Endodermal cell (in vitro differentiated cells): ENCODE measurements around the gene USP48. TPM values are rescaled to one million over a fixed set of nuclear protein-coding genes. Genes with fewer than 3 reads are reported as not detected.

Source experiments
- DNase-seq: peaks from one replicate; pipeline ENCODE4 v3.0.0-alpha.2; 2017
- H3K27ac ChIP-seq: 2 replicates; pipeline ENCODE4 v1.5.1; 2013; ENCODE audit warnings: mild to moderate bottlenecking, low read depth, low read length, moderate library complexity
- H3K27me3 ChIP-seq: 2 replicates; pipeline ENCODE4 v1.6.1; 2013; ENCODE audit warnings: mild to moderate bottlenecking, low read length, moderate library complexity; ENCODE audit not compliant: insufficient read depth, control insufficient read depth, poor library complexity, severe bottlenecking
- H3K36me3 ChIP-seq: 2 replicates; pipeline ENCODE4 v1.7.0; 2013; ENCODE audit warnings: mild to moderate bottlenecking, low read length, moderate library complexity; ENCODE audit not compliant: control insufficient read depth, insufficient read depth
- H3K4me1 ChIP-seq: one replicate; pipeline ENCODE4 v1.7.0; 2013; ENCODE audit warnings: low read length; ENCODE audit not compliant: control insufficient read depth, insufficient read depth
- H3K4me3 ChIP-seq: 2 replicates; pipeline ENCODE4 v1.5.1; 2013; ENCODE audit warnings: mild to moderate bottlenecking, low read length, moderate library complexity
- H3K9ac ChIP-seq: 2 replicates; pipeline ENCODE4 v1.6.1; 2013; ENCODE audit warnings: mild to moderate bottlenecking, low read length, moderate library complexity; ENCODE audit not compliant: poor library complexity, severe bottlenecking; ENCODE audit errors: extremely low read depth
- H3K9me3 ChIP-seq: 2 replicates; pipeline ENCODE4 v1.6.1; 2013; ENCODE audit warnings: mild to moderate bottlenecking, low read length, moderate library complexity; ENCODE audit not compliant: control insufficient read depth
- H3K27ac Mint-ChIP-seq: 2 replicates; pipeline ENCODE4 v1.8.0; 2020; ENCODE audit warnings: mixed read lengths
- H3K27me3 Mint-ChIP-seq: 2 replicates; pipeline ENCODE4 v1.8.0; 2021; ENCODE audit warnings: mild to moderate bottlenecking, mixed read lengths; ENCODE audit not compliant: insufficient read depth
- H3K36me3 Mint-ChIP-seq: 2 replicates; pipeline ENCODE4 v1.8.0; 2020; ENCODE audit warnings: low read depth, mixed read lengths
- H3K4me1 Mint-ChIP-seq: 2 replicates; pipeline ENCODE4 v1.8.0; 2020; ENCODE audit warnings: mixed read lengths
- H3K4me3 Mint-ChIP-seq: 2 replicates; pipeline ENCODE4 v1.8.0; 2020; ENCODE audit warnings: mild to moderate bottlenecking, moderate library complexity, mixed read lengths
- H3K9me3 Mint-ChIP-seq: 2 replicates; pipeline ENCODE4 v1.8.0; 2020; ENCODE audit warnings: mild to moderate bottlenecking, mixed read lengths
- WGBS, 2 experiments: methylation state at CpG; one replicate each; pipeline versions ENCODE4 v1.1.5 to v1.1.7; 2013; ENCODE audit warnings: missing lambda C conversion rate in 2 of 2, mixed read lengths in 1 of 2; ENCODE audit not compliant: insufficient coverage in 1 of 2, insufficient read length in 1 of 2; 5-methylcytosine and 5-hydroxymethylcytosine counted together
- total RNA-seq, 2 donors: library from RNA; stranded (reverse); fragmentation: NEBNext Ultra II Directional in 1 of 2; extraction: Animal tissue kit (Norgen Biotek cat#: 25700) in 1 of 2; gene quantifications; 2 replicates in 1 of 2; 3 replicates in 1 of 2; pipeline ENCODE4 v1.2.1, GENCODE V29; 2021
- TF ChIP-seq, protein P1 (sequence below): fragments of 200-600 bp; sonication (generic); conservative IDR thresholded peaks from 2 replicates; pipeline ENCODE4 v1.5.0; 2021; ENCODE audit warnings: antibody characterized with exemption, mild to moderate bottlenecking

Gene USP48
- total RNA-seq, 2 donors from 2014 or later = 73.8 to 78.6 TPM

DNA sequence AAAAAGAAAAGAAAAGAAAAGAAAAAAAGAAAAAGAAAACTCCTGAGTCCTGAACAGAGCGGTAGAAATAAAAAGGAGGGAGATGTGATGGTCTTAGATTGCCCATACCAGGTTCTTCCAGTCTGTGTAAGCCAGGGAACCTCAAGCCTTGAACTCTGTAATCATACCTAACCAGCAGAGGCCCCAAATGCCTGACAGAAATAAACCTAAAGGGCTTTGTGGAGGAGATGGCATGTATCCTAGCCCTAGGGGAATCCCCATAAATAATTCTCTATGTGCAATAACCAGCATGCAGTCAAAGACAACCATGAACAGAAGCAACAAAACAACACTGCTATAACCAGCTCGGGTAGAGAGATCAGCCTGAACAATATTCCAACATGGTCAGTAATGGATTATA, 40.4 kb downstream of the USP48 start:
- no peak for DNase-seq
- Histone ChIP-seq H3K36me3 (peaks cover 48% of the 10 kb centered on the region), H3K4me1 (no peaks in the 10 kb centered on the region), H3K9me3 (no peaks in the 10 kb centered on the region), H3K27ac (no peak overlapping the region), H3K9ac (no peak overlapping the region), H3K4me3 (no peak overlapping the region), H3K27me3 (no peaks in the 10 kb centered on the region)
- no peaks in the 10 kb centered on the region for H3K27me3 Mint-ChIP-seq
- H3K9me3 Mint-ChIP-seq = no peaks in the 10 kb centered on the region
- H3K4me1 Mint-ChIP-seq = no peaks in the 10 kb centered on the region
- peaks cover 29% of the 10 kb centered on the region for H3K36me3 Mint-ChIP-seq
- TF ChIP-seq, protein P1, sequence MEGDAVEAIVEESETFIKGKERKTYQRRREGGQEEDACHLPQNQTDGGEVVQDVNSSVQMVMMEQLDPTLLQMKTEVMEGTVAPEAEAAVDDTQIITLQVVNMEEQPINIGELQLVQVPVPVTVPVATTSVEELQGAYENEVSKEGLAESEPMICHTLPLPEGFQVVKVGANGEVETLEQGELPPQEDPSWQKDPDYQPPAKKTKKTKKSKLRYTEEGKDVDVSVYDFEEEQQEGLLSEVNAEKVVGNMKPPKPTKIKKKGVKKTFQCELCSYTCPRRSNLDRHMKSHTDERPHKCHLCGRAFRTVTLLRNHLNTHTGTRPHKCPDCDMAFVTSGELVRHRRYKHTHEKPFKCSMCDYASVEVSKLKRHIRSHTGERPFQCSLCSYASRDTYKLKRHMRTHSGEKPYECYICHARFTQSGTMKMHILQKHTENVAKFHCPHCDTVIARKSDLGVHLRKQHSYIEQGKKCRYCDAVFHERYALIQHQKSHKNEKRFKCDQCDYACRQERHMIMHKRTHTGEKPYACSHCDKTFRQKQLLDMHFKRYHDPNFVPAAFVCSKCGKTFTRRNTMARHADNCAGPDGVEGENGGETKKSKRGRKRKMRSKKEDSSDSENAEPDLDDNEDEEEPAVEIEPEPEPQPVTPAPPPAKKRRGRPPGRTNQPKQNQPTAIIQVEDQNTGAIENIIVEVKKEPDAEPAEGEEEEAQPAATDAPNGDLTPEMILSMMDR = no peak
- 88 to 94% methylated on average over 1 to 2 of the region's 2 CpGs for WGBS, 2 experiments
- H3K4me3 Mint-ChIP-seq = no peak overlapping the region
- H3K27ac Mint-ChIP-seq = no peak overlapping the region

DNA sequence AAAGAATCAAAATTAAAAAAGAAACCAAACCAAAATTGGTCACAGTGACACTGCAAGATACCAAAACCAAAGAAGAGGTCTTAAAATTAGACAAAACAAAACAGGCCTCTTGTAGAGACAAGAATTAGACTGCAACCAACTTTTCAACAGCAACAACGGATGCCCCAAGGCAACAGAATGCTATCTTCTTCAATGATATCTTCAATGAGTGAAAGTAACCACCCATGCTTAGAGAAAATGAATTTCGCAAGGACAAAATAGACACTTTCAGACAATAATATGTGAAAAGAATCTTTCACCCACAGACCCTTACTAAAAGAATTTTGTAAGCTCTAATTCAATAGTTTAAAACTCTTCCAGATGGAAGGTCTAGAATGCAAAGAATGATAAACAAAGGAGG, 41.7 kb downstream of the USP48 start:
- H3K4me1 Mint-ChIP-seq = no peaks in the 10 kb centered on the region
- H3K9me3 Mint-ChIP-seq = no peaks in the 10 kb centered on the region
- Histone ChIP-seq H3K9ac (no peak overlapping the region), H3K4me3 (no peak overlapping the region), H3K27ac (no peak overlapping the region), H3K36me3 (peaks cover 45% of the 10 kb centered on the region), H3K4me1 (no peaks in the 10 kb centered on the region), H3K27me3 (no peaks in the 10 kb centered on the region), H3K9me3 (no peaks in the 10 kb centered on the region)
- H3K4me3 Mint-ChIP-seq = no peak overlapping the region
- peaks cover 39% of the 10 kb centered on the region for H3K36me3 Mint-ChIP-seq
- no peak overlapping the region for H3K27ac Mint-ChIP-seq
- H3K27me3 Mint-ChIP-seq = no peaks in the 10 kb centered on the region
- TF ChIP-seq, protein P1 = no peak
- no peak for DNase-seq
- 83 to 95% methylated on average over 1 to 2 of the region's 2 CpGs for WGBS, 2 experiments

DNA sequence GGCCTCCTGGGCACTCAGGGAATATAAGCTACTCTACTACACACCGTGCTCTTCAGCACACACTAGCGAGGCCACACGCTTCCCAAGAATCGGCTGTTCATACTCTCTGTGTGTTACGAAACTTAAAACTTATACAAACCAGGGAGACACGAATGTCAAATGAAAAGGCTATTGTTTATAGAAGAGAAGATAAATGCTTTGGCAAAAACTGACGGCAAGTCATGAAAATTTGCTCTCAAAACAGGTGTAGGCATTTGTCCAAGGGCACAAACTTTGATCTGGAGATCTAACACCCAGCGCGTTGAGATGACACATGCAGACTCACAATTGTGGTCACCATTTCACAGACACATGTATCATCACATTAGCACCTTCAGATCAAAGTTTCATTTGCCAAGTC, 46.1 kb downstream of the USP48 start:
- no peak for DNase-seq
- Mint-ChIP-seq H3K36me3 (peaks cover 44% of the 10 kb centered on the region), H3K27me3 (no peaks in the 10 kb centered on the region), H3K9me3 (no peaks in the 10 kb centered on the region), H3K4me1 (no peaks in the 10 kb centered on the region), H3K27ac (peak overlapping the region; percentile 70), H3K4me3 (no peak overlapping the region)
- Histone ChIP-seq H3K4me1 (no peaks in the 10 kb centered on the region), H3K9me3 (no peaks in the 10 kb centered on the region), H3K36me3 (peaks cover 72% of the 10 kb centered on the region), H3K4me3 (no peak overlapping the region), H3K27me3 (no peaks in the 10 kb centered on the region), H3K9ac (no peak overlapping the region), H3K27ac (no peak overlapping the region)
- TF ChIP-seq, protein P1 = no peak
- WGBS, 2 experiments = 94 to 95% methylated on average over 9 of the region's 9 CpGs
